Measurements from ENCODE around the gene ELFN2. TPM values are rescaled to one million over a fixed set of nuclear protein-coding genes. Genes with fewer than 3 reads are reported as not detected.
A peak's percentile ranks its signal among the peaks of the same experiment; 100 is the strongest.

ELFN2 gene
- total RNA-seq, 1 donor = under 0.01 TPM

GRCh38 chr22:37404091-37404490 lies 23.2 kb downstream of the ELFN2 start:
- no peaks in the 10 kb centered on the region for H3K4me1 ChIP-seq (ENCODE audit: insufficient read depth, low read length)
- H3K9me3 ChIP-seq (ENCODE audit: low read depth, low read length) = no peaks in the 10 kb centered on the region
- no peak overlapping the region for H3K27ac ChIP-seq (ENCODE audit: low read depth, low read length)
- H3K36me3 ChIP-seq (ENCODE audit: insufficient read depth, low read length) = no peaks in the 10 kb centered on the region
- TF ChIP-seq CTCF (IDR thresholded peaks at IDR 0.05; ENCODE audit: extremely low read depth, low read depth, low read length) = no peak
- DNase-seq (ENCODE audit: insufficient read length, low spot score, missing footprints) = no peak
- H3K27me3 ChIP-seq (ENCODE audit: insufficient read depth, low read length) = peaks cover 9% of the 10 kb centered on the region
- no peak overlapping the region for H2AFZ ChIP-seq (ENCODE audit: low read length)
- H4K20me1 ChIP-seq (ENCODE audit: insufficient read depth, low read length) = no peaks in the 10 kb centered on the region
- H3K4me2 ChIP-seq (ENCODE audit: insufficient read depth, low read length) = no peak overlapping the region
- H3K4me3 ChIP-seq (ENCODE audit: insufficient read depth, low read length) = no peak overlapping the region
- no peaks in the 10 kb centered on the region for H3K79me2 ChIP-seq (ENCODE audit: insufficient read depth, low read length)

GRCh38 chr22:37403267-37403960 lies 23.9 kb downstream of the ELFN2 start:
- H3K4me3 ChIP-seq (ENCODE audit: insufficient read depth, low read length) = no peak overlapping the region
- H2AFZ ChIP-seq (ENCODE audit: low read length) = no peak overlapping the region
- no peaks in the 10 kb centered on the region for H3K9me3 ChIP-seq (ENCODE audit: low read depth, low read length)
- no peak overlapping the region for H3K4me2 ChIP-seq (ENCODE audit: insufficient read depth, low read length)
- H4K20me1 ChIP-seq (ENCODE audit: insufficient read depth, low read length) = no peaks in the 10 kb centered on the region
- TF ChIP-seq CTCF (IDR thresholded peaks at IDR 0.05; ENCODE audit: extremely low read depth, low read depth, low read length) = no peak
- H3K27ac ChIP-seq (ENCODE audit: low read depth, low read length) = no peak overlapping the region
- H3K27me3 ChIP-seq (ENCODE audit: insufficient read depth, low read length) = peaks cover 6% of the 10 kb centered on the region
- no peak for DNase-seq (ENCODE audit: insufficient read length, low spot score, missing footprints)
- no peaks in the 10 kb centered on the region for H3K79me2 ChIP-seq (ENCODE audit: insufficient read depth, low read length)
- no peaks in the 10 kb centered on the region for H3K36me3 ChIP-seq (ENCODE audit: insufficient read depth, low read length)
- no peaks in the 10 kb centered on the region for H3K4me1 ChIP-seq (ENCODE audit: insufficient read depth, low read length)

- H3K27me3 ChIP-seq (ENCODE audit: insufficient read depth, low read length) = peaks cover 4% of the 10 kb centered on the region
- H3K27ac ChIP-seq (ENCODE audit: low read depth, low read length) = no peak overlapping the region
- H2AFZ ChIP-seq (ENCODE audit: low read length) = no peak overlapping the region
- TF ChIP-seq CTCF (IDR thresholded peaks at IDR 0.05; ENCODE audit: extremely low read depth, low read depth, low read length) = no peak
- H3K4me2 ChIP-seq (ENCODE audit: insufficient read depth, low read length) = no peak overlapping the region
- H3K79me2 ChIP-seq (ENCODE audit: insufficient read depth, low read length) = no peaks in the 10 kb centered on the region
- no peak for DNase-seq (ENCODE audit: insufficient read length, low spot score, missing footprints)
- no peaks in the 10 kb centered on the region for H3K4me1 ChIP-seq (ENCODE audit: insufficient read depth, low read length)
- no peaks in the 10 kb centered on the region for H3K9me3 ChIP-seq (ENCODE audit: low read depth, low read length)
- no peaks in the 10 kb centered on the region for H4K20me1 ChIP-seq (ENCODE audit: insufficient read depth, low read length)
- H3K36me3 ChIP-seq (ENCODE audit: insufficient read depth, low read length) = no peaks in the 10 kb centered on the region
- H3K4me3 ChIP-seq (ENCODE audit: insufficient read depth, low read length) = no peak overlapping the region
Measured at GRCh38 chr22:37402184-37402506, 25.1 kb downstream of the ELFN2 start.

- no peaks in the 10 kb centered on the region for H3K9me3 ChIP-seq (ENCODE audit: low read depth, low read length)
- H2AFZ ChIP-seq (ENCODE audit: low read length) = no peak overlapping the region
- H3K79me2 ChIP-seq (ENCODE audit: insufficient read depth, low read length) = no peaks in the 10 kb centered on the region
- peak; percentile 89 for DNase-seq (ENCODE audit: insufficient read length, low spot score, missing footprints)
- H3K4me3 ChIP-seq (ENCODE audit: insufficient read depth, low read length) = no peak overlapping the region
- TF ChIP-seq CTCF (IDR thresholded peaks at IDR 0.05; ENCODE audit: extremely low read depth, low read depth, low read length) = no peak
- H3K27ac ChIP-seq (ENCODE audit: low read depth, low read length) = no peak overlapping the region
- H3K27me3 ChIP-seq (ENCODE audit: insufficient read depth, low read length) = peaks cover 5% of the 10 kb centered on the region
- no peaks in the 10 kb centered on the region for H4K20me1 ChIP-seq (ENCODE audit: insufficient read depth, low read length)
- no peaks in the 10 kb centered on the region for H3K36me3 ChIP-seq (ENCODE audit: insufficient read depth, low read length)
- no peak overlapping the region for H3K4me2 ChIP-seq (ENCODE audit: insufficient read depth, low read length)
- H3K4me1 ChIP-seq (ENCODE audit: insufficient read depth, low read length) = no peaks in the 10 kb centered on the region
Measured at GRCh38 chr22:37401401-37402183, 25.7 kb downstream of the ELFN2 start.
